HepG2 (cell line): ENCODE results near the gene SCYL1. TPM values are rescaled to one million over a fixed set of nuclear protein-coding genes. Genes with fewer than 3 reads are reported as not detected.

Experiments used
- BCL6 ChIP-seq: IDR thresholded peaks from 2 replicates; pipeline ENCODE4 v1.6.1; 2016; ENCODE audit warnings: missing genetic modification reagents, missing compliant biosample characterization
- DBP ChIP-seq: sonication (generic); formaldehyde crosslinking; IDR thresholded peaks from 2 replicates; pipeline ENCODE4 v1.4.0; 2020; ENCODE audit warnings: missing genetic modification reagents; ENCODE audit errors: not compliant biosample characterization
- ERF ChIP-seq: IDR thresholded peaks from 2 replicates; pipeline ENCODE4 v1.6.1; 2018; ENCODE audit warnings: missing biosample characterization, missing genetic modification reagents
- FOXO1 ChIP-seq: sonication (generic); formaldehyde crosslinking; IDR thresholded peaks from 2 replicates; pipeline ENCODE4 v1.4.0; 2020; ENCODE audit warnings: missing genetic modification reagents
- GATAD1 ChIP-seq: IDR thresholded peaks from 2 replicates; pipeline ENCODE4 v1.6.1; 2016; ENCODE audit warnings: missing genetic modification reagents, missing compliant biosample characterization
- HHEX ChIP-seq: IDR thresholded peaks from 2 replicates; pipeline ENCODE4 v1.6.1; 2016; ENCODE audit warnings: control low read depth
- HNRNPLL ChIP-seq: fragments of 200-400 bp; formaldehyde crosslinking; IDR thresholded peaks from 2 replicates; pipeline ENCODE4 v1.6.1; 2017; ENCODE audit warnings: mild to moderate bottlenecking, low read depth, low read length; ENCODE audit not compliant: poor library complexity, severe bottlenecking
- KAT7 ChIP-seq: IDR thresholded peaks from 2 replicates; pipeline ENCODE4 v1.6.1; 2018; ENCODE audit warnings: borderline replicate concordance, missing compliant biosample characterization
- PITX1 ChIP-seq: sonication (generic); formaldehyde crosslinking; IDR thresholded peaks from 2 replicates; pipeline ENCODE4 v1.5.1; 2020; ENCODE audit warnings: mild to moderate bottlenecking, missing genetic modification reagents
- POLR2A ChIP-seq, 2 experiments: IDR thresholded peaks; 2 replicates each; pipeline ENCODE4 v1.6.1; 2011; ENCODE audit warnings: low read depth in 2 of 2, low read length in 2 of 2, mild to moderate bottlenecking in 1 of 2, moderate library complexity in 1 of 2; ENCODE audit not compliant: insufficient read depth in 1 of 2
- PPARG ChIP-seq: conservative IDR thresholded peaks from 2 replicates; pipeline ENCODE4 v1.6.1; 2016; ENCODE audit warnings: missing biosample characterization, missing genetic modification reagents
- SALL1 ChIP-seq: sonication (generic); formaldehyde crosslinking; IDR thresholded peaks from 2 replicates; pipeline ENCODE4 v1.8.0; 2022; ENCODE audit warnings: mild to moderate bottlenecking, missing genetic modification reagents
- SAP130 ChIP-seq: IDR thresholded peaks from 2 replicates; pipeline ENCODE4 v1.6.1; 2016; ENCODE audit warnings: low read depth
- SMAD1 ChIP-seq: sonication (generic); formaldehyde crosslinking; IDR thresholded peaks from 2 replicates; pipeline ENCODE4 v1.4.0; 2020; ENCODE audit warnings: missing genetic modification reagents, low read depth, mild to moderate bottlenecking, borderline replicate concordance
- SP1 ChIP-seq, 2 experiments: fragments of 450-650 bp in 1 of 2; sonication (generic) in 1 of 2; formaldehyde crosslinking in 1 of 2; IDR thresholded peaks; 2 replicates each; pipeline versions ENCODE4 v1.4.0 to v1.6.1; 2016 to 2020; ENCODE audit warnings: missing genetic modification reagents in 1 of 2
- TBL1XR1 ChIP-seq: fragments of 150-350 bp; IDR thresholded peaks from 2 replicates; pipeline ENCODE4 v1.6.1; 2014; ENCODE audit warnings: borderline replicate concordance, low read length; ENCODE audit not compliant: partially characterized antibody
- ZNF574 ChIP-seq: sonication (generic); formaldehyde crosslinking; IDR thresholded peaks from 2 replicates; pipeline ENCODE4 v1.4.0; 2020; ENCODE audit warnings: missing genetic modification reagents
- ZNF639 ChIP-seq: conservative IDR thresholded peaks from 2 replicates; pipeline ENCODE4 v1.6.1; 2018; ENCODE audit warnings: missing genetic modification reagents
- polyA plus RNA-seq, 8 experiments: library from polyadenylated mRNA; depleted of rRNA in 3 of 8; stranded (reverse) in 7 of 8; unstranded in 1 of 8; fragments of >200 nt; fragmentation: Illumina TruSeq in 4 of 8; extraction: Trizol in 4 of 8; gene quantifications; 2 replicates each; pipeline versions ENCODE4 v1.2.1 to v1.2.3, GENCODE V29; 2011 to 2016; ENCODE audit warnings: low read depth in 4 of 8, missing spikeins in 1 of 8, mixed read lengths in 1 of 8; ENCODE audit not compliant: insufficient read depth in 1 of 8
- total RNA-seq, 5 experiments: library from RNA; depleted of rRNA; stranded (reverse); fragments of >200 nt; fragmentation: Illumina TruSeq; extraction: Trizol; gene quantifications; 2 replicates each; pipeline ENCODE4 v1.2.3, GENCODE V29; 2016; ENCODE audit warnings: low read depth in 1 of 5

Gene SCYL1
- total and polyA plus RNA-seq, 2 of the 13 experiments (the other 11 are each of a cell fraction or from before 2014, with no cell fraction given) = 65.9 to 103 TPM

GRCh38 chr11:65546217-65546958, 21.5 kb downstream of the SCYL1 start (continued):
- TF ChIP-seq POLR2A (IDR thresholded peaks at IDR 0.05; ENCODE audit: insufficient read depth in 1 of 2, low read depth in 2 of 2, low read length in 2 of 2) (peak in 1 of 2 experiments; percentile 76; a peak in 2 of 4 replicates), GATAD1 (CRISPR knock-in tag) (peak; percentile 70), ZNF574 (CRISPR knock-in tag) (peak; percentile 53; the same call in 1 of the 2 replicates), KAT7 (CRISPR knock-in tag) (0 out of 2 replicates have a peak, but pooled peaks have one; percentile 34), ZNF639 (CRISPR knock-in tag) (peak; percentile 55; the same call in 1 of the 2 replicates), PITX1 (CRISPR knock-in tag) (0 out of 2 replicates have a peak, but pooled peaks have one; percentile 30), SALL1 (CRISPR knock-in tag) (peak; percentile 57; the same call in 1 of the 2 replicates), DBP (CRISPR knock-in tag) (no peak), SAP130 (CRISPR knock-in tag) (peak; percentile 72), ERF (CRISPR knock-in tag) (peak; percentile 73; the same call in 1 of the 2 replicates), PPARG (CRISPR knock-in tag) (0 out of 2 replicates have a peak, but pooled peaks have one; percentile 19), SP1 (IDR thresholded peaks at IDR 0.05) (no peak), SP1 (CRISPR knock-in tag; IDR thresholded peaks at IDR 0.05) (peak; percentile 65), FOXO1 (CRISPR knock-in tag) (peak; percentile 10; the same call in 1 of the 2 replicates), BCL6 (peak; percentile 52; the same call in 1 of the 2 replicates), SMAD1 (no peak), HNRNPLL (peak; percentile 59), HHEX (no peak), TBL1XR1 (no peak)
